A549 (cell line): ENCODE results near the gene ENAH. TPM values are rescaled to one million over a fixed set of nuclear protein-coding genes. Genes with fewer than 3 reads are reported as not detected.
A peak's percentile ranks its signal among the peaks of the same experiment; 100 is the strongest.

Experiments used
- ATAC-seq, 2 experiments: fragments of 200-7000 bp in 1 of 2; fragments of >200 bp in 1 of 2; cut with Nextera tagmentation in 1 of 2; cut with Tn5 transposase in 1 of 2; 3 replicates each; pipeline versions ENCODE4 v1.8.0 to v1.9.1; 2018 to 2020; ENCODE audit warnings: mild to moderate bottlenecking in 1 of 2, moderate library complexity in 1 of 2
- CTCF ChIA-PET: fragments of 300-600 bp; sonication (Branson Sonifier 250); formaldehyde crosslinking; extraction: SDS; loops from one replicate; lab custom pipeline; 2021; ENCODE audit warnings: antibody characterized with exemption, inconsistent platforms; lab: Yijun Ruan, JAX
- POLR2A ChIA-PET: fragments of 350-600 bp; formaldehyde crosslinking; extraction: SDS; loops from one replicate; lab custom pipeline; 2021; ENCODE audit warnings: antibody characterized with exemption, inconsistent platforms; lab: Yijun Ruan, JAX
- DNase-seq, 2 experiments: peaks; one replicate each; pipeline versions ENCODE4 v3.0.0 to v3.0.0-alpha.2; 2011 to 2016; ENCODE audit warnings: low read depth in 1 of 2, low spot score in 1 of 2
- FAIRE-seq: peaks from 2 replicates; lab custom pipeline; 2011; peaks lifted over from hg19 to GRCh38; lab: Jason Lieb, UNC
- H3K27ac ChIP-seq, 2 experiments: fragments of >200 bp; sonication (Bioruptor Twin); formaldehyde crosslinking; 3 replicates each; pipeline ENCODE4 v1.5.1; 2016 to 2017
- H3K4me1 ChIP-seq: fragments of >200 bp; sonication (Bioruptor Twin); formaldehyde crosslinking; 3 replicates; pipeline ENCODE4 v1.6.1; 2016
- H3K4me2 ChIP-seq: fragments of >200 bp; sonication (Bioruptor Twin); formaldehyde crosslinking; 3 replicates; pipeline ENCODE4 v1.6.1; 2016
- H3K4me3 ChIP-seq: fragments of >200 bp; sonication (Bioruptor Twin); formaldehyde crosslinking; 3 replicates; pipeline ENCODE4 v1.5.1; 2016
- H3K9me3 ChIP-seq: fragments of >200 bp; sonication (Bioruptor Twin); formaldehyde crosslinking; 3 replicates; pipeline ENCODE4 v1.6.1; 2016
- BHLHE40 ChIP-seq: IDR thresholded peaks from 2 replicates; pipeline ENCODE4 v1.6.1; 2012; ENCODE audit warnings: low read depth, low read length, inconsistent platforms
- CBX8 ChIP-seq: fragments of 200-600 bp; sonication (generic); IDR thresholded peaks from 2 replicates; pipeline ENCODE4 v1.6.1; 2016
- CEBPB ChIP-seq, 2 experiments: fragments of >200 bp in 1 of 2; sonication (Bioruptor Twin) in 1 of 2; formaldehyde crosslinking in 1 of 2; IDR thresholded peaks; 2 replicates each; pipeline ENCODE4 v1.6.1; 2012 to 2016
- FOSB ChIP-seq: fragments of 250-450 bp; sonication (Bioruptor Pico); IDR thresholded peaks from 2 replicates; pipeline ENCODE4 v1.5.0; 2020; ENCODE audit warnings: mild to moderate bottlenecking, moderate library complexity
- FOSL2 ChIP-seq, 2 experiments: fragments of 450-650 bp in 1 of 2; fragments of >200 bp in 1 of 2; sonication (Bioruptor Twin) in 1 of 2; formaldehyde crosslinking; IDR thresholded peaks; 2 replicates each; pipeline versions ENCODE4 v1.5.0 to v1.6.1; 2016 to 2020; ENCODE audit warnings: mild to moderate bottlenecking in 1 of 2, moderate library complexity in 1 of 2
- HOXB5 ChIP-seq: fragments of 250-450 bp; sonication (Bioruptor Pico); IDR thresholded peaks from 2 replicates; pipeline ENCODE4 v1.5.0; 2020; ENCODE audit warnings: mild to moderate bottlenecking, moderate library complexity
- KDM1A ChIP-seq: fragments of 200-600 bp; sonication (generic); IDR thresholded peaks from 2 replicates; pipeline ENCODE4 v1.6.1; 2016; ENCODE audit warnings: low read depth, mild to moderate bottlenecking
- KDM5A ChIP-seq: fragments of 200-600 bp; sonication (generic); IDR thresholded peaks from 2 replicates; pipeline ENCODE4 v1.6.1; 2016; ENCODE audit warnings: antibody characterized with exemption, mild to moderate bottlenecking
- MAFK ChIP-seq: fragments of 450-650 bp; IDR thresholded peaks from 2 replicates; pipeline ENCODE4 v1.6.1; 2014; ENCODE audit not compliant: partially characterized antibody
- MYC ChIP-seq: IDR thresholded peaks from 2 replicates; pipeline ENCODE4 v1.6.1; 2012; ENCODE audit warnings: mild to moderate bottlenecking, inconsistent platforms, low read length, improper control_type of control experiment, borderline replicate concordance
- NPAS2 ChIP-seq: fragments of 250-450 bp; sonication (Bioruptor Pico); IDR thresholded peaks from 2 replicates; pipeline ENCODE4 v1.8.0; 2022; ENCODE audit warnings: mild to moderate bottlenecking, moderate library complexity, borderline replicate concordance
- NR3C1 ChIP-seq: fragments of >200 bp; sonication (Bioruptor Twin); formaldehyde crosslinking; IDR thresholded peaks from 3 replicates; pipeline ENCODE4 v1.6.1; 2017
- RAD21 ChIP-seq, 2 experiments: fragments of >200 bp in 1 of 2; sonication (Bioruptor Twin) in 1 of 2; formaldehyde crosslinking in 1 of 2; IDR thresholded peaks in 1 of 2; conservative IDR thresholded peaks in 1 of 2; 2 replicates in 1 of 2; 3 replicates in 1 of 2; pipeline ENCODE4 v1.6.1; 2012 to 2018; ENCODE audit warnings: inconsistent platforms in 1 of 2
- RFX5 ChIP-seq: fragments of 450-650 bp; IDR thresholded peaks from 2 replicates; pipeline ENCODE4 v1.7.1; 2014; ENCODE audit warnings: antibody characterized with exemption, mild to moderate bottlenecking, moderate library complexity
- TP53 ChIP-seq: fragments of 250-450 bp; sonication (Bioruptor Pico); IDR thresholded peaks from 2 replicates; pipeline ENCODE4 v1.5.0; 2021; ENCODE audit warnings: mild to moderate bottlenecking, moderate library complexity
- ZC3H11A ChIP-seq: fragments of 450-650 bp; IDR thresholded peaks from 2 replicates; pipeline ENCODE4 v1.6.1; 2014; ENCODE audit warnings: antibody characterized with exemption, mild to moderate bottlenecking
- ZSCAN20 ChIP-seq: fragments of 250-450 bp; sonication (Bioruptor Pico); IDR thresholded peaks from 2 replicates; pipeline ENCODE4 v1.8.0; 2022; ENCODE audit warnings: mild to moderate bottlenecking, moderate library complexity
- WGBS: methylation state at CpG from one replicate; pipeline ENCODE4 v1.1.6; 2017; ENCODE audit errors: missing lambda C conversion rate; 5-methylcytosine and 5-hydroxymethylcytosine counted together
- polyA plus RNA-seq, 4 experiments: library from polyadenylated mRNA; depleted of rRNA in 3 of 4; stranded (reverse); fragments of >200 nt; fragmentation: RNase III in 1 of 4; extraction: RNeasy Plus Mini Kit Qiagen cat#74134 plus additional on column Dnase treatment in 1 of 4; gene quantifications; 2 replicates in 3 of 4; 3 replicates in 1 of 4; pipeline ENCODE4 v1.2.3, GENCODE V29; 2011 to 2017
- TF ChIP-seq, protein P1 (sequence below): fragments of 200-600 bp; sonication (generic); IDR thresholded peaks from 2 replicates; pipeline ENCODE4 v1.6.1; 2016; ENCODE audit warnings: antibody characterized with exemption, mild to moderate bottlenecking, moderate library complexity
- TF ChIP-seq, protein P2 (sequence below): fragments of 450-650 bp; IDR thresholded peaks from 2 replicates; pipeline ENCODE4 v1.6.1; 2014; ENCODE audit warnings: antibody characterized with exemption
- TF ChIP-seq, protein P3 (sequence below): fragments of >200 bp; sonication (Bioruptor Twin); formaldehyde crosslinking; IDR thresholded peaks from 2 replicates; pipeline ENCODE4 v1.6.1; 2016
- TF ChIP-seq, protein P4 (sequence below): fragments of 150-350 bp; IDR thresholded peaks from 2 replicates; pipeline ENCODE4 v1.6.1; 2014; ENCODE audit warnings: low read depth, mild to moderate bottlenecking, low read length
- TF ChIP-seq, protein P5 (sequence below): fragments of >200 bp; sonication (Bioruptor Twin); formaldehyde crosslinking; IDR thresholded peaks from 3 replicates; pipeline ENCODE4 v1.6.1; 2016

The ENAH gene
- polyA plus RNA-seq, 2 of the 4 experiments (the other 2 are of a cell fraction), result 142 to 155 TPM

DNA sequence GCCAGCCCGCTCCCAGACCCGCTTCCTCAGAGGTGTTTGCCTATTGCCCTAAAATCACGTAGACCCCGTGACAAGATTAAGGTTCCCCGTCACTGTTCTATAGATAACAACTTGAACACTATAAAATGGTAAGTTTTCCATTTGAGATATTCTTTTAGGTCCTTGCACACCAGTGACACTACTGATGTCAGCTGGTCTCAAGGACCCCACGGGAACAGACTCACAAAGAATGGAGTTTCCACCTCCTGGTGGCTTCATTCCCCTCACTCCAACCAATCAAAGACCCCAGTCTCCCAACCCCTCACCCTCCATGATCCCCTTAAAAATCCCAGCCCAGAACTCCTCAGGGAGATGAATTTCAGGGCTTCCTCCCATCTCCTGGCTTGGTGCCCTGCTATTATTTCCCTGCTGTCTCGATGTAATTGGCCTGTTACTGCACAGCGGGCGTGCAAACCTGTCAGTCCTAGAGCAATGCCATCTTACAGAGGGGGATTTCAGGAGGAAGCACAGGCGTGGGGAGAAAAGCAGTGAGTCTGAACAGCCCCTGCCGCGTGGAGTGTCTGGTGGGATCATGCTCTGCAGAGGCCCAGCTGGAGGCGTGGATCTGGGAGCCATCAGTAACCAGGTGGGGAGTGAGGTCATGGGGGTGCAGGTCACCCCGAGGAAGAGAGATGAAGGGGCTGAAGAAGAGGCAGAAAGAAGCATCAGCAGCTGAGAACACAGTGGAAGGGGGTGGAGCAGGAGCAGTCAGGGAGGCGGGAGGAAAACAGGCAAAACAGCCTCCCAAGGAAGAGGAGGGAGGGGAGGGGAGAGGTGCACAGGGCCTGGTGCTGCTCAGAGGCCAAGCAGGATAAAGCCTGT is 190.0 kb downstream of the ENAH start:
- FAIRE-seq (no peak), ATAC-seq (0 out of 6 replicates have a peak, but pooled peaks of 1 of the 2 experiments have one; percentile 8), DNase-seq (no peak)
- no peak overlapping the region for H3K4me3 ChIP-seq
- H3K9me3 ChIP-seq, result no peaks in the 10 kb centered on the region
- peaks cover 45% of the 10 kb centered on the region for H3K4me1 ChIP-seq
- H3K4me2 ChIP-seq, result no peak overlapping the region
- ChIA-PET CTCF (interaction anchor here (1.2 to 13.1 kb wide), 2 partner anchors 10 to 448 kb away, joined by 3 to 138 read pairs; no protein-coding TSS in a partner anchor), POLR2A (no interaction called here)
- H3K27ac ChIP-seq, result peak overlapping the region in 1 of 2 experiments; percentile 38; a peak in 2 of 6 replicates
- TF ChIP-seq, protein P1, sequence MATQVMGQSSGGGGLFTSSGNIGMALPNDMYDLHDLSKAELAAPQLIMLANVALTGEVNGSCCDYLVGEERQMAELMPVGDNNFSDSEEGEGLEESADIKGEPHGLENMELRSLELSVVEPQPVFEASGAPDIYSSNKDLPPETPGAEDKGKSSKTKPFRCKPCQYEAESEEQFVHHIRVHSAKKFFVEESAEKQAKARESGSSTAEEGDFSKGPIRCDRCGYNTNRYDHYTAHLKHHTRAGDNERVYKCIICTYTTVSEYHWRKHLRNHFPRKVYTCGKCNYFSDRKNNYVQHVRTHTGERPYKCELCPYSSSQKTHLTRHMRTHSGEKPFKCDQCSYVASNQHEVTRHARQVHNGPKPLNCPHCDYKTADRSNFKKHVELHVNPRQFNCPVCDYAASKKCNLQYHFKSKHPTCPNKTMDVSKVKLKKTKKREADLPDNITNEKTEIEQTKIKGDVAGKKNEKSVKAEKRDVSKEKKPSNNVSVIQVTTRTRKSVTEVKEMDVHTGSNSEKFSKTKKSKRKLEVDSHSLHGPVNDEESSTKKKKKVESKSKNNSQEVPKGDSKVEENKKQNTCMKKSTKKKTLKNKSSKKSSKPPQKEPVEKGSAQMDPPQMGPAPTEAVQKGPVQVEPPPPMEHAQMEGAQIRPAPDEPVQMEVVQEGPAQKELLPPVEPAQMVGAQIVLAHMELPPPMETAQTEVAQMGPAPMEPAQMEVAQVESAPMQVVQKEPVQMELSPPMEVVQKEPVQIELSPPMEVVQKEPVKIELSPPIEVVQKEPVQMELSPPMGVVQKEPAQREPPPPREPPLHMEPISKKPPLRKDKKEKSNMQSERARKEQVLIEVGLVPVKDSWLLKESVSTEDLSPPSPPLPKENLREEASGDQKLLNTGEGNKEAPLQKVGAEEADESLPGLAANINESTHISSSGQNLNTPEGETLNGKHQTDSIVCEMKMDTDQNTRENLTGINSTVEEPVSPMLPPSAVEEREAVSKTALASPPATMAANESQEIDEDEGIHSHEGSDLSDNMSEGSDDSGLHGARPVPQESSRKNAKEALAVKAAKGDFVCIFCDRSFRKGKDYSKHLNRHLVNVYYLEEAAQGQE, result no peak
- TF ChIP-seq FOSL2 (IDR thresholded peaks at IDR 0.05) (no peak), FOSL2 (CRISPR knock-in tag; IDR thresholded peaks at IDR 0.05) (no peak), NPAS2 (no peak), BHLHE40 (no peak), MYC (no peak), TP53 (CRISPR knock-in tag) (no peak), FOSB (CRISPR knock-in tag) (no peak), RFX5 (no peak), ZSCAN20 (CRISPR knock-in tag) (no peak), HOXB5 (CRISPR knock-in tag) (no peak), CBX8 (no peak), KDM5A (no peak)
- TF ChIP-seq, protein P2, sequence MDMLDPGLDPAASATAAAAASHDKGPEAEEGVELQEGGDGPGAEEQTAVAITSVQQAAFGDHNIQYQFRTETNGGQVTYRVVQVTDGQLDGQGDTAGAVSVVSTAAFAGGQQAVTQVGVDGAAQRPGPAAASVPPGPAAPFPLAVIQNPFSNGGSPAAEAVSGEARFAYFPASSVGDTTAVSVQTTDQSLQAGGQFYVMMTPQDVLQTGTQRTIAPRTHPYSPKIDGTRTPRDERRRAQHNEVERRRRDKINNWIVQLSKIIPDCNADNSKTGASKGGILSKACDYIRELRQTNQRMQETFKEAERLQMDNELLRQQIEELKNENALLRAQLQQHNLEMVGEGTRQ, result no peak
- TF ChIP-seq, protein P3, sequence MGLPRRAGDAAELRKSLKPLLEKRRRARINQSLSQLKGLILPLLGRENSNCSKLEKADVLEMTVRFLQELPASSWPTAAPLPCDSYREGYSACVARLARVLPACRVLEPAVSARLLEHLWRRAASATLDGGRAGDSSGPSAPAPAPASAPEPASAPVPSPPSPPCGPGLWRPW, result no peak
- WGBS, result 61% methylated on average over 15 of the region's 15 CpGs

DNA sequence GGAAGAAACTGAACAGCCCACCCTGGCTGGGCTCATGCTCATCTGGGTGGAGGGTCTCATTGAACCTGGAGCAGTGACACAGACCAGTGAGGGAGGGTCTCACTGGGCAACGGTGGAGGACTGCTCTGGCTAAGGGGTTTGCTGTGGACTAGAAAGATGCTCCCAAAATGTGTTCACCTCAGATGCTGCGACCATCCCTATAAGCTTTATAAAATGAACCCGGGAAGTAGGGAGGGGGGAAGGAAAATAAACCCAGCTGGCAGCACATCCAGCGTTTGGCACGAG is 190.6 kb downstream of the ENAH start:
- 32% methylated on average over 5 of the region's 5 CpGs for WGBS
- ChIA-PET CTCF (interaction anchor here (1.2 to 13.1 kb wide), 3 partner anchors 11 to 513 kb away, joined by 3 to 138 read pairs (median 4); no protein-coding TSS in a partner anchor), POLR2A (no interaction called here)
- H3K4me3 ChIP-seq, result no peak overlapping the region
- H3K9me3 ChIP-seq, result no peaks in the 10 kb centered on the region
- ATAC-seq, result no peak
- peaks cover 45% of the 10 kb centered on the region for H3K4me1 ChIP-seq
- H3K4me2 ChIP-seq, result no peak overlapping the region
- no peak for DNase-seq
- FAIRE-seq, result no peak
- peak overlapping the region in 1 of 2 experiments; percentile 29; a peak in 1 of 6 replicates for H3K27ac ChIP-seq
- TF ChIP-seq, protein P4, sequence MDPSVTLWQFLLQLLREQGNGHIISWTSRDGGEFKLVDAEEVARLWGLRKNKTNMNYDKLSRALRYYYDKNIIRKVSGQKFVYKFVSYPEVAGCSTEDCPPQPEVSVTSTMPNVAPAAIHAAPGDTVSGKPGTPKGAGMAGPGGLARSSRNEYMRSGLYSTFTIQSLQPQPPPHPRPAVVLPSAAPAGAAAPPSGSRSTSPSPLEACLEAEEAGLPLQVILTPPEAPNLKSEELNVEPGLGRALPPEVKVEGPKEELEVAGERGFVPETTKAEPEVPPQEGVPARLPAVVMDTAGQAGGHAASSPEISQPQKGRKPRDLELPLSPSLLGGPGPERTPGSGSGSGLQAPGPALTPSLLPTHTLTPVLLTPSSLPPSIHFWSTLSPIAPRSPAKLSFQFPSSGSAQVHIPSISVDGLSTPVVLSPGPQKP, result no peak
- TF ChIP-seq MYC, result no peak
- TF ChIP-seq, protein P1, result no peak
- TF ChIP-seq, protein P5, sequence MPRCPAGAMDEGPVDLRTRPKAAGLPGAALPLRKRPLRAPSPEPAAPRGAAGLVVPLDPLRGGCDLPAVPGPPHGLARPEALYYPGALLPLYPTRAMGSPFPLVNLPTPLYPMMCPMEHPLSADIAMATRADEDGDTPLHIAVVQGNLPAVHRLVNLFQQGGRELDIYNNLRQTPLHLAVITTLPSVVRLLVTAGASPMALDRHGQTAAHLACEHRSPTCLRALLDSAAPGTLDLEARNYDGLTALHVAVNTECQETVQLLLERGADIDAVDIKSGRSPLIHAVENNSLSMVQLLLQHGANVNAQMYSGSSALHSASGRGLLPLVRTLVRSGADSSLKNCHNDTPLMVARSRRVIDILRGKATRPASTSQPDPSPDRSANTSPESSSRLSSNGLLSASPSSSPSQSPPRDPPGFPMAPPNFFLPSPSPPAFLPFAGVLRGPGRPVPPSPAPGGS, result no peak
- no peak for TF ChIP-seq KDM1A
- TF ChIP-seq MAFK, result no peak
- TF ChIP-seq RAD21 (conservative IDR thresholded peaks at IDR 0.05 in 1 of 2, IDR thresholded peaks at IDR 0.05 in 1 of 2), result no peak
- no peak for TF ChIP-seq NR3C1
- TF ChIP-seq CEBPB (IDR thresholded peaks at IDR 0.05), result no peak
- TF ChIP-seq ZC3H11A, result no peak
